Subcutaneous abdominal adipose tissue (tissue), 5 donors: ENCODE measurements around the gene TPM3.
"Not testable (repeated sequence)": the region's sequence is repeated elsewhere in the genome, so short reads cannot be mapped to it uniquely, and the experiment has no call there.

Experiments used
- H3K27ac ChIP-seq: one replicate; pipeline ENCODE4 v1.7.0; 2013; ENCODE audit warnings: low read depth, mild to moderate bottlenecking, inconsistent platforms, low read length, moderate library complexity
- H3K27me3 ChIP-seq, 5 donors: one replicate each; pipeline ENCODE4 v1.7.0; 2013; ENCODE audit warnings: low read length in 5 of 5, inconsistent platforms in 1 of 5; ENCODE audit not compliant: control insufficient read depth in 5 of 5, insufficient read depth in 4 of 5
- H3K36me3 ChIP-seq, 5 donors: one replicate each; pipeline ENCODE4 v1.7.0; 2013; ENCODE audit warnings: low read length in 5 of 5; ENCODE audit not compliant: control insufficient read depth in 5 of 5, insufficient read depth in 5 of 5
- H3K4me1 ChIP-seq, 5 donors: one replicate each; pipeline ENCODE4 v1.7.0; 2013; ENCODE audit warnings: low read length in 5 of 5, mild to moderate bottlenecking in 3 of 5, moderate library complexity in 1 of 5; ENCODE audit not compliant: control insufficient read depth in 5 of 5, insufficient read depth in 5 of 5
- H3K4me3 ChIP-seq, 5 donors: one replicate each; pipeline ENCODE4 v1.7.0; 2013; ENCODE audit warnings: low read length in 5 of 5, low read depth in 1 of 5
- H3K9ac ChIP-seq, 5 donors: one replicate each; pipeline ENCODE4 v1.7.0; 2013; ENCODE audit warnings: low read length in 5 of 5, mild to moderate bottlenecking in 4 of 5, moderate library complexity in 3 of 5
- H3K9me3 ChIP-seq, 5 donors: one replicate each; pipeline ENCODE4 v1.7.0; 2013; ENCODE audit warnings: low read length in 5 of 5; ENCODE audit not compliant: control insufficient read depth in 5 of 5
- donor health status: healthy.
- donor health status: healthy.
- donor health status: healthy.
- donor health status: healthy.
- donor health status: healthy.

The TPM3 gene

DNA sequence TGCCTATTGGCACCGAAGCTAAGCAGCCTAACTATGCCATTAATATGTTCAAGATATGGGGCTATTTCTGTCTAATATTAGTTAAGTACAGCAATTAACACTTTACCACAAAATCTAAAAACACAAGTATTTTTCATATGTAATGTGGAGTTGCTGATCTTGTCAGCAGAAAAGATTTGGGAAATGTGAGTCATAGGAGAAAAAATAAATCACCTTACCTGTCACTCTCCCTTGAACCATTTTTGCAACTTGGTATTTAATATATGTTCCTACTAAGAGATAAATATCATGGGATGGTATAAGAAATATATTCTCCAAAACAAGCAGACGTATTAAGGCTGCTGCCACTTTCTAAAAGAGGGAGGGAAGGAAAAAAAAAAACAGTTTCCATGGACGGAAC, 54.0 kb downstream of the TPM3 start:
- H3K36me3 ChIP-seq: no peaks in the 10 kb centered on the region
- H3K9me3 ChIP-seq: no peaks in the 10 kb centered on the region
- no peaks in the 10 kb centered on the region for H3K4me1 ChIP-seq
- H3K27ac ChIP-seq: no peak overlapping the region
- H3K9ac ChIP-seq: no peak overlapping the region
- no peaks in the 10 kb centered on the region for H3K27me3 ChIP-seq
- H3K4me3 ChIP-seq: no peak overlapping the region

DNA sequence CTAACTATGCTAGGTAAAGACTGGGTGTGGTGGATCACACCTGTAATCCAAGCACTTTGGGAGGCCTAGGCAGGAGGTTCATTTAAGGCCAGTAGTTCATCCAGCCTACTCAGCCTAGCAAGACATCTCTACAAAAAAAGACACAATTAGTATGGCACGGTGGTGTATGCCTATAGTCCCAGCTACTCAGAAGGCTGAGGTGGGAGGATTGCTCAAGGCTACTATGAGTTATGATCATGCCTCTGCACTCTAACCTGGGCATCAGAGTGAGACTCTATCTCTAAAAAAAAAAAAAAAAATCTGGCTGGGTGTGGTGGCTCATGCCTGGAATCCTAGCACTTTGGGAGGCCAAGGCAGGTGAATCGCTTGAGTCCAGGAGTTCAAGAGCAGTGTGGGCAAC, 58.6 kb downstream of the TPM3 start:
- Histone ChIP-seq H3K4me3 (no peak overlapping the region), H3K9me3 (no peaks in the 10 kb centered on the region), H3K27me3 (no peaks in the 10 kb centered on the region)

GRCh38 chr1:154129391-154129970, 62.4 kb downstream of the TPM3 start:
- Histone ChIP-seq H3K27ac (no peak overlapping the region), H3K4me1 (no peaks in the 10 kb centered on the region), H3K9ac (no peak overlapping the region), H3K4me3 (no peak overlapping the region), H3K9me3 (no peaks in the 10 kb centered on the region), H3K36me3 (no peaks in the 10 kb centered on the region), H3K27me3 (no peaks in the 10 kb centered on the region)

More for the DNA sequence above, 58.6 kb downstream of the TPM3 start:
- Histone ChIP-seq H3K27ac (no peak overlapping the region), H3K4me1 (no peaks in the 10 kb centered on the region), H3K9ac (no peak overlapping the region), H3K36me3 (no peaks in the 10 kb centered on the region)

DNA sequence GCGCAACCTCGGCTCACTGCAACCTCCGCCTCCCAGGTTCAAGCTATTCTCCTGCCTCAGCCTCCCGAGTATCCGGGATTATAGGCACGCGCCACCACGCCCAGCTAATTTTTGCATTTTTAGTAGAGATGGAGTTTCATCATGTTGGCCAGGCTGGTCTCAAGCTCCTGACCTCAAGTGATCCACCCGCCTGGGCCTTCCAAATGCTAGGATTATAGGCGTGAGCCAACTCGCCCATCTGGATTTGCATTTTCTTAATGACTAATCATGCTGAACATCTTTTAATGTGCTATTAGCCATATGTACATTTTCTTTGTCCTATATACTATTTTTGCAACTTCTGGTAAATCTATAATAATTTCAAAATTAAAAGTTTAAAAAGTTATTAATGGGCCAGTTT, 68.7 kb downstream of the TPM3 start:
- H3K27me3 ChIP-seq, H3K4me1 ChIP-seq, H3K4me3 ChIP-seq, H3K27ac ChIP-seq, H3K9me3 ChIP-seq, H3K9ac ChIP-seq, H3K36me3 ChIP-seq: not testable (repeated sequence)

DNA sequence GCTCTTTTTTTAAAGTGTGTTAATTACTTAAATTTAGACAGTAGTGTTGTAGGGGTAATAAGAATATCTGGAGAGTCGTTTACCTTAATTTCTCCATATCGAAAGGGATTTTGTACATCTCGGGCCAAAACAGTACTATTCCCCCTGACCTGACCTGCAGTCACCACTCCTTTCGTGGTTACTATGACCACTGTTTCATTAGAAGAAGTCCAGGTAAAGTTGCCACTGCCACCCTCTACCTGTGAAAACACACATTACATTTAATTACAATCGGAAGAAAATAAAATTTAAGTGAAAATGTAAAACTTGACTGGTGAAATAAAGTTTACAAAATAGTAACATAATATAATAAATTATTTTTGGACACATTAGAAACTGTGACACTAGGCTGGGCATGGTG, 74.3 kb downstream of the TPM3 start:
- H3K9me3 ChIP-seq: no peaks in the 10 kb centered on the region
- H3K36me3 ChIP-seq: no peaks in the 10 kb centered on the region
- no peak overlapping the region for H3K4me3 ChIP-seq
- no peak overlapping the region for H3K27ac ChIP-seq
- no peaks in the 10 kb centered on the region for H3K27me3 ChIP-seq
- H3K9ac ChIP-seq: no peak overlapping the region
- H3K4me1 ChIP-seq: no peaks in the 10 kb centered on the region

GRCh38 chr1:154115180-154115579, 76.7 kb downstream of the TPM3 start:
- no peak overlapping the region for H3K4me3 ChIP-seq
- H3K9ac ChIP-seq: no peak overlapping the region
- no peaks in the 10 kb centered on the region for H3K27me3 ChIP-seq
- no peaks in the 10 kb centered on the region for H3K4me1 ChIP-seq
- no peak overlapping the region for H3K27ac ChIP-seq
- no peaks in the 10 kb centered on the region for H3K36me3 ChIP-seq
- no peaks in the 10 kb centered on the region for H3K9me3 ChIP-seq
